Lower leg skin (tissue), 3 donors: ENCODE results near the gene DLGAP3.

Experiments used
- CTCF ChIP-seq, 3 donors: fragments of 450-650 bp; IDR thresholded peaks; one replicate each; pipeline ENCODE4 v1.5.1; 2016; ENCODE audit warnings: antibody characterized with exemption in 3 of 3, mild to moderate bottlenecking in 3 of 3, moderate library complexity in 2 of 3
- POLR2A ChIP-seq, 2 donors: fragments of 450-650 bp; IDR thresholded peaks; one replicate each; pipeline ENCODE4 v1.6.1; 2016 to 2017; ENCODE audit warnings: antibody characterized with exemption in 2 of 2, mild to moderate bottlenecking in 1 of 2, moderate library complexity in 1 of 2

GRCh38 chr1:34974626-34975025, 45.2 kb upstream of the DLGAP3 start:
- TF ChIP-seq CTCF (IDR thresholded peaks at IDR 0.05) (no peak), POLR2A (IDR thresholded peaks at IDR 0.05) (no peak)
